Stimulated activated CD8-positive, alpha-beta memory T cell treated with anti-CD3 and anti-CD28 coated beads, Interleukin-15, amount 100 ng/mL, for 4 hours (primary cell): ENCODE measurements around the gene NAPEPLD.
"Not testable (repeated sequence)": the region's sequence is repeated elsewhere in the genome, so short reads cannot be mapped to it uniquely, and the experiment has no call there.

Source experiments
- DNase-seq, 2 donors: peaks; one replicate each; pipeline ENCODE4 v3.0.0-alpha.2; 2020; ENCODE audit warnings: low read depth in 2 of 2

NAPEPLD gene

DNA sequence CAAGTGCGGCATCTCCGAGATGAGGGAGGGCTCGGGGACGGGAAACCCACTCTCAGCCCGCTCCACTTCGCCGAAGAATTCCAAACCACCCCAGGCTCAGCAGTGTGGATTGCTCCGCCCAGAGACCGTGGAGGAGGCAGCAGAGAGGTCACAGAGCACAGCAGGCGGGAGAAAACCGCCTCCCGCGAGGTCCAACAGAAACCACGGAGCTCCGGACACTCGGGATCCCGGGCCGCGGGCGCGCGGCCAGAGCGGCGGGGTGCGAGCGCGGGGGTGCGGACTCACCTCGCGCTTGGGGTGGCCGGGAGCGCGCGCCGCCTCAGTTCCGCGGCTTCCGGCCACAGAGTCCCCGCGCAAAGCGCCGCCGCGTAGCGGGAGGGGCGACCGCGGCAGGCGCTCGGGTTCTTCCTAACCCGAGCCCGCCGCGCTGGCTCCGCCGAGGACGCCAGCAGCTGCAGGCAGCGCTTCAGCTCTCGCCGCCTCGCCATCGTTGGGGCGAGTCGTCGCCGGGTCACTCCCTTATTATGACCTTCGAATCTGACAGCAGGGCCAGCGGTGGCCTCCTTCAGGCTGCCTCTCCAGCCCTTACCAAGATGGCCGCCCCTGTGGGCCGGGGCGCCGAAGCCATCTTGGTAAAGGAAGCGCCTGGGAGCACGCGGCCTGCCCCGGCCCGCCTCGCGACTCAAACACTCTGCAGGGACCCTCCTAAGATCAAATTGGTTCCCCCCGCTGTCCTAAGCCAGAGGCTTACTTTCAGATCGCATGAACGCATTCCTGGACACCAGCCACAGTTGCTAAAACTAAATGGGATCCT is at the start of gene NAPEPLD:
Gene NAPEPLD, minus strand, starts transcription at position 106 of the 814 bp plus-strand sequence. CDS start 20,323 bp downstream, outside the sequence.
- DNase-seq = peak; percentile 36 to 51

DNA sequence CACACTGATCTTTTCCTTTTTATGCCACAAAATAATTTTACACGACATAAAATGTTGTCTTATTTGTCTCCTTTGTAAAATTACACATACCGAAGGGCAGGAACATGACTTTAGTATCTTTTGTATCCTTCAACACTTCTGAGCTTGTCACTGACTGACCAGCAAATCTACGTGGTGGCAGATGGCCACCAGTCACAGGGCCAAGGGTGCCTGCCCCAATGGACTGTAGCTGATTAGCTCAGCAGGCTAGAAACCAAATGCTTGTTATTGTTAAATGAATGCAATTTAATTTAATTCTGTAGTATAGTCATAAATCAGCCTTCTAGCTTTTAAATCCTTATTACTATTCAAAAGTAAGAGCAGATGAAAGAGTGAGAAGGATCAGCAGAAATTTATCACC is 49.2 kb upstream of the NAPEPLD start:
- DNase-seq = not testable (repeated sequence)

- DNase-seq = not testable (repeated sequence)
Observed at GRCh38 chr7:103195364-103195763, 46.5 kb upstream of the NAPEPLD start.

DNA sequence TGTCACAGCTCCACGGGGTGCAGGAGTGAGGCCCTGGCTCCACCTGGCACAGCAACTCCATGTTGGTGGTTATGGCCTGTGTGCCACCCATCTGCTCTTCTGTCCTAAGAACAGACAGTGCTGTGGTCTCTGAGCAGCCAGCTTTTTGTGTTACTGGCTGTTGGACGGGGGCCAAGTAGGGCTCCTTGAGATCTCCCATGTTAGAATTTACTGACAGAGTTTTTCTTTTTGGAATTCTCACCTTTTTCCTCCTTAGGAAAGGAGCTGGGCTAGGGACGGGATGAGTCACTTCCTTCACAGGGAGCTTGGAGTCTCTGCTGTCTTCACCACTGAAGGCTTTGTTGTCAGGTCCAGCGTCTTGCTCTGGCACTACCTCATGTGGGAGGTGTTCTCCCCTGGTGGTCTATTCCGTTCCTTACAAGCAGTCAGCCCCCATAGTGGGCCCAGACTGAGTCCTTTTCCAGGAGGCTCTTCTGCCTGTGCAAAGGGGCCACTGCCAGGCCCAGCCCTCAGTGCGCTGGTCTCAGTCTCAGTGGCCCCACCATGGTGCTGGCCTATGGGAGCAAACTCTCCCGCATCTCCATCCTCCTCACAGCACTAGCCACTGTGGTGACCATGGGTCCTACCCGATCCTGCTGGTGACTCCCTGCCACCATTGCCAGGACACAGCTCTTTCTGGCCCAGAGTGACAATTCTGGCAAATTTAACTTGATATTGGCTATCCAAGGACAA is 23.7 kb upstream of the NAPEPLD start:
- DNase-seq = not testable (repeated sequence)

GRCh38 chr7:103171695-103172414 is 23.0 kb upstream of the NAPEPLD start:
- DNase-seq = not testable (repeated sequence)

DNA sequence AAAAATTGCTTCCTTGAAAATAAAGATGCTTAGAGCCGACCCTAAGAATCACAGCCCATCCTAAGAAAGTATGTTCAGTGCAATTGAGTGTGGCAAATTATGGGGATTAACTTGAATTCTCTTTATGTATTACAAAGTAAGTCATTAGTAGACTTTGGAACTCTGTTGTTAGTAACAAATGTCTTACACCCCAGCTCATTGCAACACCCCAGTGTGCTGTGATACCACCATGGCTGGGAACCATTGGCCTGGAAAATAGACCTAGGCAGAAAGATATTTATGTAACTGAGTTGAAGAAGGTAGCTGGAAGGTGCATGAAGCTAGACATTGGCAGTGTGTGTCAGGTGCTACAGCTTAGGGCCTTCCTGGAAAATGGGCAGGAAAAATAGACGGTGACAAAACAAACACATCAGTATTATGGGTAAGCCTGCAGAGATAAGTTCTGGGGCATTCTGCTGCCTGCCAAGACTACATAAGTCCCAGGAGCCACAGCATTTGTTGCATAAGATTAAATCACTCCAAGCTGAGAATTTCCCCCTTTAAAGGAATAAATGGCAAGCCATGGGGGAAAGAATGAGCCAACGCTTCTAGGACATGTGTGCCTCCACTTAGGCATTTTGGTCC is 18.1 kb upstream of the NAPEPLD start:
- not testable (repeated sequence) for DNase-seq

DNA sequence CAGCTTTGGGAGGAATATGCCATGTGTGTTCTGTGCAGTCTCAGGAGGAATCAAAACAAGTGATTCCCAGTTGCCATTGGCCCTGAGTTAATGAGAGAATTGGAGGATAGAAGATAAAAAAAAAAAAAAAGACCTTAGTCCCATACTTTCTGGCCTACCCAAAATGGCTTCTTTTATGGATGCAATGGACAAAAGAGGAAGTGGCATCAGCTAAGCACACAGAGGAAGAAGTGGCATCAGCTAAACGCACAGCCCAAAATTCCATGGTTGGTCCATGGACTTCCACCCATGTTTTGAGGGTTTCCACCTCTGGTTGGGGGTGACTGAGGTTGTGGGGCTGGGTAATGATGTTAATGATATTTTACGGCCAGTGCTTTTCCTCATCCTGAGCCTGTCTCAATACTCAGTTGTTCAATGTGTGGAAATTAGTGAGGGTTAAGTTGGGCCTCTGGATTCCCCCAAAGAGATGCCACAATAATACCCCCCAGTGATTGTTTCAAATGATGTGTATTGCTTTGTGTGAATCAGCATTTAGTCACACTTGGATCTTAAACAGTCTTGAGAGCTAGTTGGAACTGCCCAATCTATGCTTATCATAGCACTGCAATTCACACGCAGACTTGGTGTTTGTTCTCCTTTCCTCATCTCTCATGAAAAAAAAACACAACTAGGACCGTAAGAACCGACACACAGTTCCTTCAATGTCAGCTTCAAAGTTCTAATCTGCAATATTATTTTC is 14.4 kb upstream of the NAPEPLD start:
- DNase-seq = not testable (repeated sequence)

DNA sequence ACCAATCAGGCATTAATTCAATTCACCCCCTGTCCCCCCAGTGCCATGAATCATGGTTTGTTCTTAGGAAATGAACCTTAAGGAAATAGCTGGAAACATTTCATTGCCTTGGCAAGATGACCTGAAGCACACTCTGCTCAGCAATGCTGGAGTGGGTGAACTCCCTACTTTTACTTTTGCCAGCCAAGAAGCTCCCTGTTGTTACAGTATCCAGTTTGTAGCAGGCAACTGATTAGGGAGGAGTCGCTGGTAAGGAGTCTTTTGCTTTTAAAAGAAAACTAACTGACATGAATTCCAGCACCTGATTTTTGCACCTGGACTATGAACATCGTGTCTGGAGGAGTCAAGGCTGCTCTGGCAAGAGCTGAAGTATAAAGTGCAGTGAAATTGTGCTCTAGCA is 13.7 kb upstream of the NAPEPLD start:
- DNase-seq = not testable (repeated sequence)

DNA sequence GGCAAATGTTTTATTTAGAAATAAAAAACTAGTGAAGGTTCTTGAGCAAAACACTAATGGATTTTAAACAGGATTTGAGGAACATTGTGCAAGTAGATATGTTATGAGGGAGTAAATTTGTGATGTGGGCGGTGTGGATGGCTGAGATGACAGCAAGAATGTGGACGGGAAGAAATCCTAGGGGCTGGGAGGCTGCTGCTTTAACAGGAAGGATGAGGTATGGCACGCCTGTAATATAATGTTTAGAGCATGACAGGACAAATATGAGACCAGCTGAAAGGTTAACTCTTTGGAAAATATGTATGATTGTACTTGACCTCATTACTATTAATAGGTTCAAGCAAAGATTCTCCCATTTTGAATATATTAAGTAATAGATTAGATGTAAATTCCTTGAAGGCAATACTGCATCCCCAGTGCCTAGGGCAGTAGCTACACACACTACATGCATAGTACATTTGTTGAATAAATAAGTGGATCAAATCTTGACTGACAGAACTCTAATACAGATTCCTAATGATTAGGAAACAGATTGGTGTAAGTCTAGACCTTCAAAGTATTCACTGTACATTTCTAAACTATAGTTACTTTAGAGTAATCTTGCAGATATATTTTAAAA is 13.2 kb upstream of the NAPEPLD start:
- DNase-seq = not testable (repeated sequence)

- DNase-seq = not testable (repeated sequence)
Observed at GRCh38 chr7:103159072-103159471, 10.2 kb upstream of the NAPEPLD start.

GRCh38 chr7:103155331-103156024 is 6.6 kb upstream of the NAPEPLD start:
- DNase-seq = not testable (repeated sequence)

GRCh38 chr7:103154042-103154441 is 5.1 kb upstream of the NAPEPLD start:
- no peak for DNase-seq

- DNase-seq = not testable (repeated sequence)
Observed at GRCh38 chr7:103152744-103153617, 4.1 kb upstream of the NAPEPLD start.

GRCh38 chr7:103151993-103152676 is 3.2 kb upstream of the NAPEPLD start:
- not testable (repeated sequence) for DNase-seq

GRCh38 chr7:103150192-103150591 is 1.3 kb upstream of the NAPEPLD start:
- DNase-seq = no peak

- no peak for DNase-seq
Observed at GRCh38 chr7:103149808-103150180, 895 bp upstream of the NAPEPLD start.

DNA sequence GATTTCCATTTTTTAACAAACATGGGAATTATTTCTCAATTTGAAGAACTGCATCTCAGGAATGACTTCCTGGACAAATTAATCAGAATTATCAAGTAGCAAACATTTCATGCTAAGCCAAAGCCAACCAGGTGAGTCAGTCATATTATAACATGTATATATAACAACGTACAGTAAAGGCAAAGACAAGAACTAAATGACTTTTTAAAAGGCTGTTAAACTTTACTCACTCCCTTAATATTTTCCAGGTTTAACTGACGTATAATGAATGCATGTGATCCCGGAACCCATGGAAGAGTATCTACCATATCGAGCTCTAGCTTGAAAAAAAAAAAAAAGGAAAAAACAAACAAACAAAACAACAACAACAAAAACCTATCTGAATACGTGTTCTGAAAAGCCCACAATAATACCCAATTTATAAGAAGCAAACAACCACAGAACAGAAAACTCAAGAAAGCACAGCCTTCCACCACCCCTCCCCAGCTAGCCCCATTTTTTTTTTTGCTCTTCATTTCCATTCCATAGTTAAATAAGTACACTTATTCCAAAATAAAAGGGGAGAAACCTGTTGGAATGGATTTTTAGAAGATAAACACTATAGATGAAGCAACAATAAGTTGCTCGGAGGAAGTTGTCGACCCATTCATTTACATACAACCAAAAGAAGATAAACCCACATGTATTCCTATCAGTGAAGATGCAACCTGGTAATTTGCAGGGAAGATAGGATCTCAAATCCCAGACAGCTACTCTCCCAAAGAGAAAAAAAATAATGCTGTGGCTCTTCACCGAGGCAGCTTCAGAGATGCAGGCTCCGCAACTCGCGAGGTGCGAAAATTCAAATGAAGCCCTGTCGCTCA is 537 bp downstream of the NAPEPLD start:
- no peak for DNase-seq
